Cerebellar nuclear complex (tissue), 1 donor: ENCODE data around the gene ASPSCR1.
A peak's percentile ranks its signal among the peaks of the same experiment; 100 is the strongest.
"Not testable (repeated sequence)": the region's sequence is repeated elsewhere in the genome, so short reads cannot be mapped to it uniquely, and the experiment has no call there.

Source experiments
- DNase-seq, 2 experiments: peaks; one replicate each; lab custom pipeline; 2025; lab: John Stamatoyannopoulos, UW

Gene ASPSCR1

DNA sequence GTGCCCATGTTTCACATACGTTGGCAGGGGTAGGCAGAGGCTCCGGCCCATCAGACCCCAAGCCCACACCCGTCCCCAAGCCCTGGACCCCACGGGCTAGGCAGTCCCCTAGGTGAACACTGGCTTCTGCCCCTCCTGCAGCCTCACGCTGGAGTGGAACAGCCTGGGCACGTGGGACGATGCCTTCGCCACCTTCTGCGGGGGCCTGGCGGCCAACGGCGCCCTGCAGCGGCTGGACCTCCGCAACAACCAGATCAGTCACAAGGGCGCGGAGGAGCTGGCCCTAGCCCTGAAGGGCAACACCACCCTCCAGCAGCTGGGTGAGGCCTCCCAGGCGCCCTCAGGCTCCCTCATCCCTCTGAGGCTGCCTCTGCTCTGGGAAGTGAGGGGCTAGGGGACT, 47.4 kb downstream of the ASPSCR1 start:
- DNase-seq: no peak

DNA sequence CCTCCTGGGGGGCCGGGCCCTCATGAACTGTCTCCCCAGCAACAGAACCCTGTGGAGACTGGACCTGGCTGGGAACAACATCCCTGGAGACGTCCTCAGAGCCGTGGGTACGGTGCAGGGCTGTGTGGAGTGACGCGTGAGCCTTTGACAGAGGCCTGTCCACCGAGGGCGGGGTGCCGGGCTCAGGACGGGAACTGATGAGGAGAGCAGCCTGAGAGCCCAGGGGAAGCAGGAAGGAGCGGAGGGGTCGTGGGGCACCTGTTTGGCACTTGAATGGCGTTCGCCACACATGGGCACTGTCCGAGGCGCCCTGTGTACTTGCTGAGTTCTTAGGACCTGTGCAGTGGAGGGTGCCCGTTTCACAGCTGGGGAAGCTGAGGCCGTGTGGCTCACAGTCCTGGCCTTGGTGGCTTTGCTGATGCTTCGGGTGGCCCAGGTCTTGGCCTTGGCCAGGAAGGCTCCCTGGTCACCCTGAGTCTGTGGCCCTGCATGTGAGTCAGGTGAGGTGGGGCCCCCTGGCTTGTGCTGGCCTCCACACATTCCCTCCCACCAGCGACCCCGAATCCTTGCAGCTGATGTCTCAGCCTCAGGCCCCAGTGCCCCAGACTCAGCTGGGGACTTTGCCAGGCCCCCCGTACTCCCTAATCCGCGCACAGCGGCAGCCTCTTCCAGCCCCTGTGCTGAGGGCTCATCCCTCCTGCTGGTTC, 48.1 kb downstream of the ASPSCR1 start:
- DNase-seq: no peak

DNA sequence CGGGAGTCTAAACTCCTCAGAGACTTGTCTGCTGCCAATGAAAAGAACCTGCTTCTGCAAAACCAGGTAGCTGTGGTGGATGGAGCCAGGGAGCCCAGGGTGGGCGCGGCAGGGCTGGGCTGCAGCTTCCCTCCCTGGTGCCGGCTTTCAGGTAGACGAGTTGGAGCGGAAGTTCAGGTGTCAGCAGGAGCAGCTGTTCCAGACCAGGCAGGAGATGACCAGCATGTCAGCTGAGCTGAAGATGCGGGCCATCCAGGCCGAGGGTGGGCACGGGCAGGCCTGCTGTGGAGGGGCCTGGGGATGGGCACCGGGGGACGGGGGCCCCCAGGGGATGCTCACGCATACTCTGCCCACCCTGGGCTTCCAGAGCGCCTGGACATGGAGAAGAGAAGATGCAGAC, 50.8 kb downstream of the ASPSCR1 start:
- no peak for DNase-seq

DNA sequence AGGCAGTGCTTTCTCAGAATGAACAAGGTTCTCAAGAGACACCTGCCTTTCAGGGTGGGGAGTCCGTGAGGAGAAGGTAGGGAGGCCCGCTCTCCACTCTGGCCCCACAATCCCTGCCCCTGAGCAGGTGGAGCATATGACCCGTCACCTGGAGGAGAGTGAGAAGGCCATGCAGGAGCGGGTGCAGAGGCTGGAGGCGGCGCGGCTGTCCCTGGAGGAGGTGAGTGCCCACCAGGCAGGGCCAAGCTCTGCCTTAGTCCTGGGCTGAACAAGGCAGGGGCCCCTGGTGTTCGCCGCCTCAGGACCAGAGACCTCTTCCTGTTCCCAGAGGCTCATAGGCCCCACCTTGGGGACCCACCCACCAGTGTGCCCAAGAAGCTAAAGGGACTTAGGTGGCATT, 51.5 kb downstream of the ASPSCR1 start:
- no peak for DNase-seq

DNA sequence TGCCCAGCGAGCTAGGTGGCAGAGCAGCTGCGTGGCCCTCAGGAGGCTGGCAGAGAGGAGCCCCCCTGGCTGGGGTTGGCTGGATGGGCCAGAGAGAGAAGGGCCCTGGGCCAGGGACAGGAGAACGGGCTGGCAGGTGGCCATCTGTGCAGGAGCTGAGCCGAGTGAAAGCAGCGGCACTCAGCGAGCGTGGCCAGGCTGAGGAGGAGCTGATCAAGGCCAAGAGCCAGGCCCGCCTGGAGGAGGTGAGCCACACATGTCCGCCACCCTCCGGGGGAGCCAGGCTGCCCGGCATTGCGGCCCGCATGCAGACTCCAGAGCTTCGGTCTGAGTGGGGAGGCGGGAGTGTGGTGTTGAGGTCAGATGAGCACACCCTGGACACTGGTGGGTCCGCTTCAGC, 52.0 kb downstream of the ASPSCR1 start:
- DNase-seq: peak; percentile 22 to 36

DNA sequence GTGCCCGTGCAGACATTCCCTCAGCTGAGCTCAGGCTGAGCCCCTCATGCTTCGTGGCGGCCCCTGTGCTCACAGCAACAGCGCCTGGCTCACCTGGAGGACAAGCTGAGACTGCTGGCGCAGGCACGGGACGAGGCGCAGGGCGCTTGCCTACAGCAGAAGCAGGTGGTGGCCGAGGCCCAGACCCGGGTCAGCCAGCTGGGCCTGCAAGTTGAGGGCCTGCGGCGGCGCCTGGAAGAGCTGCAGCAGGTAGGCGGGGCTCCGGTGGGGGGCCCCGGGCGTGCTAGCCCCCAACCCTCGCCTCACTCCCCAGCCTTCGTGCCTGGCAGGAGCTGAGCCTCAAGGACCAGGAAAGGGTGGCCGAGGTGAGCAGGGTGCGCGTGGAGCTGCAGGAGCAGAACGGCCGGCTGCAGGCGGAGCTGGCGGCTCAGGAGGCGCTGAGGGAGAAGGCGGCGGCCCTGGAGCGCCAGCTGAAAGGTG, 52.6 kb downstream of the ASPSCR1 start:
- DNase-seq: no peak

DNA sequence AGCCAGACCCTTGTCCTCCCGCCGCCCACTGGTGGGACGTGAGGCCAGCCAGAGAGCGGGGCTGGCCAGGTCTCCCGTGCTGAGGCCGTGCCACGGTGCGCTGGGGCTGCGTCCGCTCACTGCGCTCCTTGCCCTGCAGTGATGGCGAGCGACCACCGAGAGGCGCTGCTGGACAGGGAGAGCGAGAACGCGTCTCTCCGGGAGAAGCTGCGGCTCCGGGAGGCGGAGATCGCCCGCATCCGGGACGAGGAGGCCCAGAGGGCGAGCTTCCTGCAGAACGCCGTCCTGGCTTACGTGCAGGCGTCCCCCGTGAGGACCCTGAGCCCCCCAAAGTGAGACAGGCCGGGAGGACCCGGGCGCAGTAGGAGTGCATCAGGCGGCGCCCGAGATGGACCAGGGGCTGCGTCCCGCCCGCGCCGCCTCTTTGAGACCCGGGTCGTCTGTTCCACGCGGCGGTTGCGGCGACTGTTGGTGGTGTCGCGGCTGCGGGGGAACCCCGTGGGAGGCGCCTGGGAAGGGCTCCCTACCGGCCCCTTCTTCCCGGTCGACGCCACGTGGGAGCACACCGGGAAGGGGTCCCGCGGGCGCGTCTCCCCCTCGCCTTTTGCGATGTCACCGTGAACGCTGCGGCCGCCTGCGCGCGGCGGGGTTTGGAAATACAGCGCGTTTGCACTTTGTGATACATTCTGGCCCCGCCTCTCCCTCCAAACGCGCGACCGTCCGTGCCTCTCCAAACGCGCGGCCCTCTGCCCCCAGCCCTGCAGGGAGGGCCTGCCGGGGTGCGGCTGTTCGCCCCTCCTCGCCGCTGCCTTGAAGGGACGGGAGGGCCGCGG, 53.3 kb downstream of the ASPSCR1 start:
- peak in 1 of 2 experiments; percentile 77 for DNase-seq

DNA sequence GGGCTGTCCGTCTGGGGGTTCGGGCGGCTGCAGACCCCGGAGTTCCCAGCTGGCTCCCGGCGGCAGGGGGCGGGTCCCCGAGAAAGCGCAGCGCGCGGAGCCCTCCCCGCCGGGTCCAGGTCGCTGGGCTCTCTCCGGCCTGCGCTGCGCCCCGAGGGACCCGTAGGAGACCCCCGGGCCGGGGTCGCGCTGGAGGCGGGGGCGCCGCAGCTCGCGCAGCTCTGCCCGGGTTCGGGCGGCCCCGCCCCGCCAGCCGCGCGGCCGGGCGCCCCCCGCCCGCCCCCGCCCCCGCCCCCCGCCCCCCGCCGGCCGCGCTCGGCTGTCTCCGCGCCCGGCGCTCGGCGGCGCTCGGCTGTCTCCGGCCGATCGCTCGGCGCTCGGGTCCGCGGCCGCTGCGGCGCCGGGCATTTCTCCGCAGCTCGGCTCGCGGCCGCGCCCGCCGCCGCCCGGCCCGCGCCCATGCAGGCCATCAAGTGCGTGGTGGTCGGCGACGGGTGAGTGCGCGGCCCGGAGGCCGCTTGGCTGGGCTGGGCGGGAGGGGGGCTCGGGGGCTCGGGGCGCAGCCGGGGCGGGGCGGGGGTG, 54.0 kb downstream of the ASPSCR1 start, which contains the start of gene RAC3:
Gene RAC3, plus strand, starts transcription at position 376 of the 582 bp plus-strand sequence. Its CDS starts 84 bp downstream, at position 460.
- DNase-seq: no peak

DNA sequence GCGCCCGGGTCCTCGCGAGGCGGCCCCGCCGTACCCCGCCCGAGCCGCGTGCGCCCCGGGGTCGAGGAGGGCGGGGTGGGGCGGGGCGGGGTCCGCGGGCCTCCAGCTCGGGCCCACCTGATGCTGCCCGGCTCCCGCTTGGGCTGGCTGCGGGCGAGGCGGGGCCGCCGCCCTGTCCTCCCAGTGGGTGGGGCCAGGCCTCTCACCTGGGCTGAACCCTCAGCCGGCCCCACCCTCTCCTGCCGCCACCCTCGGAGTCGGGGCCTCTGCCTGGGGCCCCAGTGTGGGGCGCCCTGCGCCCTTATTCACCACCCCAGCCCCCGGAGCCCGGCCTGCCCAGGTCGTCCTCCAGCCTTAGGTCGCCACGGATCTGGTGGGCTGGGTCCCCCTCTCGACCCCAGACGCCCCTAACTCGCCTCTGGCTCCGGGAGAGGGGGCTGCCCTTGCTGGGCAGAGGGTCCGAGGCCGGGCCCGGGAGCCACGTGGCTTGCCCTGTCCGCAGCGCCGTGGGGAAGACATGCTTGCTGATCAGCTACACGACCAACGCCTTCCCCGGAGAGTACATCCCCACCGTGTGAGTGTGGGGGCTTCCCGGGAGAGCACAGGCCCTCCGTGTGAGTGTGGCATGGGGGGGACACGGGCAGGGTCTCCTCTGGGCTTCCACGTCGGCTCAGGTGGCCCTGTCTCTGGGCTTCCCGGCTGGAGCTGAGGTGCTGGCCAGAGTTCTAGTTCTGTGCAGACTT, 54.6 kb downstream of the ASPSCR1 start:
- no peak for DNase-seq

DNA sequence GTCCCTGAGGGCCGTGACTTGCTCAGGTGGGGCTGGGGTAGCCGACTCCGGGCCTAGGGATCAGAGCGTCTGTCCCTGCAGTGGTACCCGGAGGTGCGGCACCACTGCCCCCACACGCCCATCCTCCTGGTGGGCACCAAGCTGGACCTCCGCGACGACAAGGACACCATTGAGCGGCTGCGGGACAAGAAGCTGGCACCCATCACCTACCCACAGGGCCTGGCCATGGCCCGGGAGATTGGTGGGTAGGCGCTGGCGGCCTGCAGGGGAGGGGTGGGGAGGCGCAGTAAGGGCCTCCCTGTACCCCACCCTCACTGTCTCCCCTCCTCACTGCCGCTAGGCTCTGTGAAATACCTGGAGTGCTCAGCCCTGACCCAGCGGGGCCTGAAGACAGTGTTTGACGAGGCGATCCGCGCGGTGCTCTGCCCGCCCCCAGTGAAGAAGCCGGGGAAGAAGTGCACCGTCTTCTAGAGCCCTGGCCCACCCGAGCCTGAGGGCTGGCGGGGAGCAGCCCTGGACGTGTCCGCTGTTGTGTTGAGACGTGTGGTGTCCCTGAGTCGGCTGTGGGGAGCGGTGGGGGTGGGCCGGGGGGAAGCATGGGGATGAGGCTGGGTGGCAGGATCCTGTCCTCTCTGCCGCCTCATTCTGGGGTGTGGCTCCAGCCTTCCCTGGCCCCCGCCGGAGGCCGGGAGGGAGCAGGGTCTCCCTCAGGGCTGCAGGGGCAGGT, 56.1 kb downstream of the ASPSCR1 start:
- no peak for DNase-seq

DNA sequence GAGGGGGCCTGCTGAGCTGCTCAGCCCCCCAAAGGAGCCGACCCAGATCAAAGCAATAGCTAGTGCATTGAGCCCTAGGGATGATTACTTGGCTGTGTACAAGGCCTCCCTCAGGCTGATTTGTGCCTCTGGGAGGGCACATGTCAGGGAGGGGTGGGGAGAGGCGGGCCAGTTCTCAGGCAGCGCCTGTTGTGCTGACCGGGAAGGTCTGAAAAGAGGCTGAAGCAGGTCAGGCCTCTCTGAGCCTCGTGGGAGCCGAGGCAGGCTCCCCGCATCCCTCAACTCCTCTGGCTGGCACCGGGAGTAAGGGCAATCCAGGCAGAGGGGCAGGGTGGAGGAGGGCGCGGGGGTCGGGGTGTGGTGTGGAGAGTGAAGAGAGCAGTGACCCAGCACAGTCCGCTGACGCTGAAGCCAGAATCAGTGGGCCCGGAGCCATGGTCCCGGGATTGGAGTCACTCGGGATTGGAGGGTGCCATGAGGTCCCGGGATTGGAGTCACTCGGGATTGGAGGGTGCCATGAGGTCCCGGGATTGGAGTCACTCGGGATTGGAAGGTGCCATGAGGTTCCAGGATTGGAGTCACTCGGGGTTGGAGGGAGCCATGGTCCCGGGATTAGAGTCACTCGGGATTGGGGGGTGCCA, 57.1 kb downstream of the ASPSCR1 start:
- DNase-seq: no peak

DNA sequence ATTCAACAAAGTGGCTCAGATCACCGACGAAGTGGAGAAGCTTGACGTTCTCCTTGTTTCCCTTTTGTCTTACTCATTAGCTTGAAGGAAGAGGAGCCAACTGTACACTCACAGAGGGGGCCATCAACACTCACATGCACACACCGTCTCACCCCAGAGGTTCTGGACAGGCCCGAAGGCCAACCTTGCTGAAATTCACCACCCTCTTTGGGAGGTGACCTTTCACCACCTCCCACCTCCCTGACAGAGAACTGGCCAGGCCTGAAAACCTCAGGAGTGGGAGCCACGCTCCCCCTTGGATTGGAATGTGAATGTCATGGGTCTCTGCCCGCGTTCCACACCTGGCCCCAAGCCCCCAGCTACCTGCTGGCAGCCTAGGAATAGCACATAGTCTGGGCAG, 58.1 kb downstream of the ASPSCR1 start:
- no peak for DNase-seq

DNA sequence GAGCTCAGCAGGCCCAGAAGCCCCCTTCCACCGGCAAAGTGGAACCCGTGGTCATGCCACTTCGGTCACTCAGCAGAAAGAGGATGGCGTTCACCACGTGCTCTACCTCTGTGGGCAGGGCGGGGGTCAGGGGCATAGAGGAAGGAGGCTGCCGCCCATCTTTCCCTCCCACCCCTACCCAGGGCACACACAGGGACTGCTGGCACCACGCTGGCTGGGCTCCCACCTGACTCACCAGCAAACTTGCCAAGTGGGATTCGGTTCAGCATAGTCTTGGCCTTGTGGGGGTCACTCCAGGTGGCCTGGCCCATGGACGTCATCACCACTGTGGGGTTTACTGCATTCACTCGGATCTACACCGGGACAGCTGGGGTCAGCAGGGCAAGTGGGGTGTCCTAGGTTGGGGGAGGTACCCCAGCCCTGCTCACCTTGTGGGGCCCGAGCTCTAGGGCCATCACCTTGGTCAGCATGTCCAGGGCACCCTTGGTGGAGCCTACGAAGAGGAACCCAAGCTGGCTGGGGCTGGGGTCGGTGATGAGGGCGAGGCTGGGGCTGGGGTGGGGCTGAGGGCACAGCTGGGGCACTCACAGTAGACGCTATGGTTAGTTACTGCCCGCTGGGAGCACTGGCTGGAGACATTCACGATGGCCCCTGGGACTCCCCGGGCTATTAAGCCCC, 58.7 kb downstream of the ASPSCR1 start:
- no peak for DNase-seq

DNA sequence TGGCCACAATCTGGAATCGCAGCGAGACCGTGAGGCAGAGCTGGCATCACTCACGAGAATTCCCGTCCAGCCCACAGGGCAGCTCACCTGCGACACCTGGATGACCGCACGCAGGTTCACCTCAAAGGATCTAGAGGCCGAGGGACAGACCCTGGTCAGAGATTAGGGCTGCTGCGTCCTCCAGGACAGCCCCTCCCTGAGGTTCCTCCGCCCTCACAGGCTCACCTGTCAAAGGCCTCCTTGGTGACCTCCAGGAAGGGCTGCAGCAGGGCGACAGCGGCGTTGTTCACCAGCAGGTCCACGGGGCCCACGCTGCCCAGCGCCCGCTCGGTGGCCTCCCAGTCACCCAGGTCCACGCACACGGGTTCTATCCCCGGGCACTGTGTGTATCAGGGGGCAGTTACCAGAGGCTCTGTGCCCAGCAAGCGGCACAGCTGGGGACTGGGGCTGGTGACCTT, 59.2 kb downstream of the ASPSCR1 start:
- no peak for DNase-seq

DNA sequence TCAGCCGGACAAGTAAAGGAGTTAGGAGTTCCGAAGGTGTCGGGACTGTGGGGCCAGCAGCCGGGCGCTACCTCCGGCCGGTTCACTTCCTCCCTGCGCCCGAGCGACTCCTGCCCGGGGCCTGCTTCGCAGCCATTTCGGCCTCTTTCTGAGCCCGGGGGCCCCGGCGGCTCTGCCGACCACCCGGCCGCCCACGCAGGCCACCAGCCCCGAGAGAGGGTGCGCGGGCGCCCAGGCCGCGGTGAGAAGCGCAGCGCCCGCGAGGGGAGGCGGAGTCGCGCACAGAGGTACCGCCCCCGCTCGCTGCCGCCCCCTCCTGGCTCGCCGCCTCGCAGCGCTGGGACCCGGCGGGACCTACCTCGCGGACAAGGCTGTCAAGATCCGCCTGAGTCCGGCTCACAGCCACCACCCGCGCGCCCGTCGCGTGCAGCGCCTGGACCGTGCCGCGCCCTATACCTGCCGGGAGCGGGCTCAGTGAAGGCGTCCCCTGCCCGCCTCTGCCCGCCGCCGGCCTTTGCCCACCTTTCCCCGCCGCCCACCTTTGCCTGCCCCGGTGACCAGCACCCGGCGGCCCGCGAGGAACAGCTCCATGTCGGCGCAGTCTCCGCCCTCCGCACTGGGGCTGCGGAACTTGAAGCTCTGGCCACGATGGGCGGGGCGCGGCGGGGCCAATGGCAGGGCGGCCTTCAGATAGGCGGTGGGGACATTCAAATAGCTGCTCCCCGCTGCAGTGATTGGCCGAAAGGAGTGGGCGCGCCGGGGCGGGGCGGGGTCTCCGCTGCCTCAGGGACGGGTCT, 59.9 kb downstream of the ASPSCR1 start, which contains the start of gene DCXR:
Gene DCXR, minus strand, starts transcription at position 606 of the 797 bp plus-strand sequence. Its CDS starts 15 bp downstream, at position 591.
- DNase-seq: peak; percentile 67 to 88

DNA sequence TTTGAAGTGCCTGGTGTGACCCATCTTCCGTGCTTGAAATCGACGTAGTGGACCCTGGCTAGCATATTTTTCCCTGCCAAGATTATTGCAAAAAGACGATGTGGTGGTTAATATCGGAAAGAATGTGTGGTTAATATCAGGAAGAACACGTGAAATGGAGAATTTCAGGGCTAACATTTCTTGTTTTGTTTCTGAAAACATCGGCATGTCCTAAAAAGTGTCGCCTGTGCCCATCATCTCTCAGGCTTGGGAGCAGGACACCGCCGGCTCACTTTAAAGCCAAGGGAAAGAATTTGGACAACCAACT, 60.4 kb downstream of the ASPSCR1 start:
- no peak for DNase-seq

DNA sequence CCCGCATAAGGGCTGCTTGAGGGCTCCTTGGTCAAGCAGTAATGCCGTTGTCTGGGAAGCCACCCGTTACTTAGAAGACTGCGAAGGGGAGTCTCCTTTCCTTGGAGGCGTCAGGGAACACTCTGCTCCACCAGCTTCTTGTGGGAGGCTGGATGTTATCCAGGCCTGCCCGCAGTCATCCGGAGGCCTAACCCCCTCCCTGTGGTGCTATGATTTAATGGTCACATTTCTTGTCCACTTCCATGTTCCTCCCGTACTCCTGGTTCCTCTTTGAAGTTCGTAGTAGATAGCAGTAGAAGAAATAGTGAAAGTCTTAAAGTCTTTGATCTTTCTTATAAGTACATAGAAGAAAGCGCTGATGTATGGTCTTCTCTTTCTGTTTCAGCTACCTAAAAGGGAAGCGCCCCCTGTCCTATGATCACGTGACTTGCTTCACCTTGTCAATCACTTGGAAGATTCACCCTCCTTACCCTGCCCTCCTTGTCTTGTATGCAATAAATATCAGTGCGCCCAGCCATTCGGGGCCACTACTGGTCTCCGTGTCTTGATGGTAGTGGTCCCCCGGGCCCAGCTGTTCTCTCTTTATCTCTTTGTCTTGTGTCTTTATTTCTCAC, 61.5 kb downstream of the ASPSCR1 start:
- DNase-seq: not testable (repeated sequence)

DNA sequence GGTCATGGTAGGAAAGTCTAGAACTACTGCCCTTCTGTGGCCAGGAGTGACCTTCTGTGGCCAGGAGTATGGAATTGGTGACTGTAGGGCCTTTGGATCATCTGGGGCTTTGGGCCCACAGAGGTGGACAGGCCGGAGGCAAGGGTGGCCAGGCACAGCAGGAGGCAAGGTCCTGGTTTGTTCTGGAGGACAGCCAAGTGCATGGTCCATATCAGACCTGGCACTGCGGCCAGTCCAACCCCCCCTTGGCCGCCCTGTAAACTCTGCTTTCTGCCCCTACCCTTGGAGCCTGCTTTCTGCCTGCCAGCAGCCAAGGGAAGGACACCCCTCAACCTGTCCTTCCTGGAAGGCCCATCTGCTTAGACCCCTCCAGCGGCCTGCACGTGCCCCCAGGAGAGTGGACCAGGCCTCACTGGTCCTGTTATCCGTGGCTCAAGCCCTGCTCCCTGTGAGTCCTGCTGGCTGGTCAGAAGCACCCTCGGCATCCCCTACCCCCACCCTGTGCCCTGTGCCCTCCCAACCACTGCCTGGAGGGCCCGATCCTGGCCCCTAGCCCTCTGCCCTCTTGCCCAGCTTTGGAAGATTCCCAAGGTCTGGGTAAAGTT, 62.4 kb downstream of the ASPSCR1 start:
- DNase-seq: no peak
